NCI-H2196 treated with DMSO at 0.1 percent for 48 hours (cell line): ENCODE measurements around the gene ACTL7A.
"Not testable (repeated sequence)": the region's sequence is repeated elsewhere in the genome, so short reads cannot be mapped to it uniquely, and the experiment has no call there.

Experiments
- DNase-seq: peaks from one replicate; lab custom pipeline; 2025; ENCODE audit not compliant: unreplicated experiment; lab: John Stamatoyannopoulos, UW

ACTL7A gene

GRCh38 chr9:108848296-108848695 lies 13.8 kb upstream of the ACTL7A start:
- not testable (repeated sequence) for DNase-seq

GRCh38 chr9:108850293-108850897 lies 11.7 kb upstream of the ACTL7A start:
- peak; percentile 6 for DNase-seq

GRCh38 chr9:108851138-108851537 lies 10.9 kb upstream of the ACTL7A start:
- no peak for DNase-seq

GRCh38 chr9:108852079-108852478 lies 10.0 kb upstream of the ACTL7A start:
- DNase-seq, result no peak

- DNase-seq, result no peak
These were observed 8.0 kb upstream of the ACTL7A start for GRCh38 chr9:108854094-108854493.

- DNase-seq, result no peak
These were observed 7.2 kb upstream of the ACTL7A start for GRCh38 chr9:108854641-108855528.

GRCh38 chr9:108855529-108855886 lies 6.6 kb upstream of the ACTL7A start:
- DNase-seq, result no peak

GRCh38 chr9:108855888-108856287 lies 6.2 kb upstream of the ACTL7A start, which contains the start of gene ACTL7B:
TSS of gene ACTL7B (minus strand) at chr9:108855986. CDS start at chr9:108855930, 56 bp downstream.
- no peak for DNase-seq

- no peak for DNase-seq
These were observed 4.5 kb upstream of the ACTL7A start for GRCh38 chr9:108857572-108857971.

- DNase-seq, result no peak
These were observed 2.5 kb upstream of the ACTL7A start for GRCh38 chr9:108859459-108860114.

GRCh38 chr9:108860354-108860753 lies 1.7 kb upstream of the ACTL7A start:
- DNase-seq, result no peak

GRCh38 chr9:108860764-108861163 lies 1.3 kb upstream of the ACTL7A start:
- no peak for DNase-seq

GRCh38 chr9:108861464-108861863 lies 602 bp upstream of the ACTL7A start:
- DNase-seq, result no peak

GRCh38 chr9:108863891-108864290 lies 1.8 kb downstream of the ACTL7A start:
- no peak for DNase-seq

GRCh38 chr9:108864446-108864845 lies 2.4 kb downstream of the ACTL7A start:
- no peak for DNase-seq

- no peak for DNase-seq
These were observed 3.0 kb downstream of the ACTL7A start for GRCh38 chr9:108865037-108865436.

- DNase-seq, result no peak
These were observed 3.9 kb downstream of the ACTL7A start for GRCh38 chr9:108866001-108866420.

GRCh38 chr9:108867116-108867515 lies 5.0 kb downstream of the ACTL7A start:
- no peak for DNase-seq

GRCh38 chr9:108867829-108868228 lies 5.8 kb downstream of the ACTL7A start:
- DNase-seq, result no peak

- DNase-seq, result no peak
These were observed 7.1 kb downstream of the ACTL7A start for GRCh38 chr9:108869092-108869725.

GRCh38 chr9:108874058-108874788 lies 12.2 kb downstream of the ACTL7A start:
- DNase-seq, result no peak
